Activated CD4-positive, alpha-beta T cell treated with anti-CD3 and anti-CD28 coated beads for 36 hours (primary cell): ENCODE data around the gene SLC35B2. TPM values are rescaled to one million over a fixed set of nuclear protein-coding genes. Genes with fewer than 3 reads are reported as not detected.
A peak's percentile ranks its signal among the peaks of the same experiment; 100 is the strongest.

Experiments used
- ATAC-seq: fragments of 200-7000 bp; cut with Tn5 transposase; one replicate; pipeline ENCODE4 v1.10.0; 2021; ENCODE audit warnings: mild to moderate bottlenecking, moderate library complexity
- CTCF ChIA-PET: fragments of 350-600 bp; sonication (Branson Sonifier 250); formaldehyde crosslinking; loops from one replicate; lab custom pipeline; 2021; ENCODE audit warnings: antibody characterized with exemption; lab: Charles Lee
- POLR2A ChIA-PET: fragments of 350-600 bp; sonication (Branson Sonifier 250); formaldehyde crosslinking; loops from one replicate; lab custom pipeline; 2021; ENCODE audit warnings: antibody characterized with exemption, inconsistent platforms; lab: Charles Lee
- DNase-seq: peaks from one replicate; pipeline ENCODE4 v3.0.0-alpha.2; 2020
- H3K27ac Mint-ChIP-seq: one replicate; pipeline ENCODE4 v1.8.0; 2021; ENCODE audit warnings: mixed read lengths
- H3K27me3 Mint-ChIP-seq: one replicate; pipeline ENCODE4 v1.8.0; 2021; ENCODE audit warnings: mixed read lengths
- H3K36me3 Mint-ChIP-seq: one replicate; pipeline ENCODE4 v1.8.0; 2021; ENCODE audit warnings: low read depth, mixed read lengths
- H3K4me1 Mint-ChIP-seq: one replicate; pipeline ENCODE4 v1.8.0; 2021; ENCODE audit warnings: mixed read lengths
- H3K4me3 Mint-ChIP-seq: one replicate; pipeline ENCODE4 v1.8.0; 2021; ENCODE audit warnings: mild to moderate bottlenecking, moderate library complexity, mixed read lengths
- H3K9me3 Mint-ChIP-seq: one replicate; pipeline ENCODE4 v1.8.0; 2021; ENCODE audit warnings: low read depth, mixed read lengths
- intact Hi-C, 2 experiments: fragments of 100-400 bp; cut with DNase I in 1 of 2; cut with micrococcal nuclease in 1 of 2; formaldehyde crosslinking; loops; one replicate each; pipeline versions ENCODE4 v1.14.2 to v1.15.1; 2022 to 2024; cut with DNase I, micrococcal nuclease
- total RNA-seq, 2 experiments: library from RNA; stranded (reverse); gene quantifications; one replicate each; pipeline ENCODE4 v1.2.3, GENCODE V29; 2021

The SLC35B2 gene
- total RNA-seq, 2 experiments from 2014 or later: 14.1 TPM

DNA sequence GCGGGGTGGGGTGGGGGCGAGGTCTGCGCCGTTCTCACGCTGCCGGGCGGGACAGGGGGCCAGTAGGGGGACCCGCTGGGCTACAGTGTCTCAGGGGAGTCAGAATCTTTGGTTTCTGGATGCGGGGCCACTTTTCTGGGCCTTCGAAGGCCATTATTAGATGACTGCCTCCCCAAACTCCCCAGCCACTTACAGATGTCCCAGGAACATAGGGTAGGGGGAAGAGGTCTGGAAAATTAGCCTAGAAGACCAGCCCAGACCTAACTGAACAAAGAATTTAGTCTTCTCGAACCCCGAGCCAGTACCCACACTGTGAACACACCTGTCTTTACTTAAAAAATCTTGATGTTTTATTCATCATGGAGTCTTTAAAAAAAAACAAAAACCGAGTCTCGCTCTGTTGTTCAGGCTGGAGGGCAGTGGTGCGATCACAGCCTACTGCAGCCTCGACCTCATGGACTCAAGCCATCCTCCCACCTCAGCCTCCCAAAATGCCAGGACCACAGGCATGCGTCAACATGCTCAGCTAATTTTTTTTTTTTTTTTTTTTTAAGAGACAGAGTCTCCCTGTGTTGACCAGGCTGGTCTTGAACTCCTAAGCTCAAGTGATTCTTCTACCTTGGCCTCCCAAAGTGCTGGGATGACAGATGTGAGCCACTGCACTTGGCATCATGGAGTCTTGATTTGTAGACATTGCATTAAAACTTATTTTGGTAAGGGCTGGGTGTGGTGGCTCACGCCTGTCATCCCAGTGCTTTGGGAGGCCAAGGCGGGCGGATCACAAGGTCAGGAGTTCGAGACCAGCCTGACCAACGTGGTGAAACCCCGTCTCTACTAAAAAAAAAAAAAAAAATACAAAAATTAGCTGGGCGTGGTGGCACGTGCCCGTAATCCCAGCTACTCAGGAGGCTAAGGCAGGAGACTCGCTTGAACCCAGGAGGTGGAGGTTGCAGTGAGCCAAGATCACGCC, 37.2 kb downstream of the SLC35B2 start:
- Mint-ChIP-seq H3K27me3 (peaks cover 3% of the 10 kb centered on the region), H3K9me3 (no peaks in the 10 kb centered on the region), H3K36me3 (peaks cover 2% of the 10 kb centered on the region), H3K27ac (no peak overlapping the region), H3K4me3 (no peak overlapping the region), H3K4me1 (peaks cover 42% of the 10 kb centered on the region)
- no peak for DNase-seq
- ChIA-PET POLR2A (no interaction called here), CTCF (interaction anchor here (0.6 to 1.4 kb wide), 4 partner anchors 93 to 1577 kb away, joined by 3 to 4 read pairs (median 3); partner anchors contain the start of gene AARS2)
- no peak for ATAC-seq
- intact Hi-C loops: loop anchor here in 1 of 2 experiments (2.0 kb wide), 1 partner anchor 27 kb away; the partner anchor contains the start of gene HSP90AB1

DNA sequence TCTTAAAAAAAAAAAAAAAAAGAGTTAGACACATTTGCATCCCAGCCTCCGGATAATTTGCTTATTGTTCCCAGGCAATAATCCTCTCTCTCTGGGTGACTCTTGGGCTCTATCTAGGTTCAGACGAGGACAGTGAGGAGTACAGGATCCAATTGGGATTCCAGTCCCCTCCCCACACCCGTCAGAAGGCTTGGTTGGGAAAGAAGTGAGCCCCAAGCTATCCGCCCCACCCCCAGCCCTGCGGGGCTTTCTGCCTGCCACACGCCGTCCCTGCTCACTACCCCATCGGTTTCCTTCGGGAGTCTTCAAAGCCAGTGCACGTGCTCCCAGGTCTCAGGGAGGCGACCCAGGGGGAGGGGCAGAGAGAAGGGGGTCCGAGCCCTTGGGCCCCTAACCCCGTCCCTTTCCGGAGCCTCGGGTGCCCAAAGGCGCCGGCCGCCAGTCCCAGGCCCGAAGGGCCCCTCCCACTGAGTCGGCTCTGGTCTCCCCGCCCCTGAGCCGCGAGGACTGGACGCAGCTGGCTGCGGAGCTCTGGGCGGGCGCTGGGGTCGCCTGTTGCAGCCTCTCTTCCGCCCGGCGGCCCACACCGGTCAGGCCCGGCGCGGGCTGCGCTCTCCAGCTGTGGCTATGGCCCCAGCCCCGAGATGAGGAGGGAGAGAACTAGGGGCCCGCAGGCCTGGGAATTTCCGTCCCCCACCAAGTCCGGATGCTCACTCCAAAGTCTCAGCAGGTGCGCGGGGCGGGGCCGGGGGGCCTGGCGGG, 38.1 kb downstream of the SLC35B2 start:
- peak; percentile 54 for DNase-seq
- H3K4me3 Mint-ChIP-seq: no peak overlapping the region
- peaks cover 3% of the 10 kb centered on the region for H3K27me3 Mint-ChIP-seq
- no peaks in the 10 kb centered on the region for H3K36me3 Mint-ChIP-seq
- ChIA-PET CTCF (interaction anchor here (1.4 kb wide), 1 partner anchor 93 kb away, joined by 4 read pairs; the partner anchor contains the start of gene AARS2), POLR2A (interaction anchor here (0.6 kb wide), 1 partner anchor 1247 kb away, joined by 3 read pairs; no protein-coding TSS in a partner anchor)
- intact Hi-C loops: no loop called here
- ATAC-seq: no peak
- H3K4me1 Mint-ChIP-seq: peaks cover 33% of the 10 kb centered on the region
- H3K27ac Mint-ChIP-seq: no peak overlapping the region
- H3K9me3 Mint-ChIP-seq: no peaks in the 10 kb centered on the region

DNA sequence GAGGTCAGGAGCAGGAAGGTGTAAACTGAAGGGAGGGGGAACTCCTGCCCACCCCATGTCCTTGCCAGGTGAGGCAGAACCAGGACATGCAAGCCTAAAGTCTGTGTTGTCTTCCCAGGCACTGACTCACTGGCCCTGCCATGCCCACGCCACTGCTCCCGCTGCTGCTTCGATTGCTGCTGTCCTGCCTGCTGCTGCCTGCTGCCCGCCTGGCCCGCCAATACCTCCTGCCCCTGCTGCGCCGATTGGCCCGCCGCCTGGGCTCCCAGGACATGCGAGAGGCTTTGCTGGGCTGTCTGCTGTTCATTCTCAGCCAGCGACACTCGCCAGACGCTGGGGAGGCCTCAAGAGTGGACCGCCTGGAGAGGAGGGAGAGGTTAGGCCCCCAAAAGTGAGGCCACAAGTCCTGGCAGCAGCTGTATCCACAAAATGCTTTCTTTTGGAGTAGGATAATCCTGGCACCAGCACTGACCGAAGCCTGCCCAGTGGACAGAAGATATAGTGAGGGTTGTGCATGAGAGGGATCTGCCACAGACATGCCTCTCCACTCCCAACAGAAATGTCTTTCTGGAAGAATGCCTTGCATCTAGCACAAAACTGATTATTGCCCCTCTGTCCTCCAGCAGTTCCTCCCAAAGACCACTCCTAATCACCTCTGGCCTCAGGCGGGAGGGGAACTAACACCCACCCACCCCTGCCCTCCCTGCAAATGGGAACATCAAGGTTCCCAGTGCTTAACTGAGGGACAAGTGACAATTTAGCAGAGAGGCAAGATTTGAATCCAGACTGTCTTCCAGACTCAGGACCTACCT, 39.8 kb downstream of the SLC35B2 start:
- Mint-ChIP-seq H3K9me3 (no peaks in the 10 kb centered on the region), H3K27ac (no peak overlapping the region), H3K36me3 (no peaks in the 10 kb centered on the region), H3K27me3 (peaks cover 3% of the 10 kb centered on the region), H3K4me3 (no peak overlapping the region), H3K4me1 (peaks cover 27% of the 10 kb centered on the region)
- DNase-seq (no peak), ATAC-seq (no peak)
- POLR2A ChIA-PET: no interaction called here
- intact Hi-C loops: no loop called here
- CTCF ChIA-PET: no interaction called here

DNA sequence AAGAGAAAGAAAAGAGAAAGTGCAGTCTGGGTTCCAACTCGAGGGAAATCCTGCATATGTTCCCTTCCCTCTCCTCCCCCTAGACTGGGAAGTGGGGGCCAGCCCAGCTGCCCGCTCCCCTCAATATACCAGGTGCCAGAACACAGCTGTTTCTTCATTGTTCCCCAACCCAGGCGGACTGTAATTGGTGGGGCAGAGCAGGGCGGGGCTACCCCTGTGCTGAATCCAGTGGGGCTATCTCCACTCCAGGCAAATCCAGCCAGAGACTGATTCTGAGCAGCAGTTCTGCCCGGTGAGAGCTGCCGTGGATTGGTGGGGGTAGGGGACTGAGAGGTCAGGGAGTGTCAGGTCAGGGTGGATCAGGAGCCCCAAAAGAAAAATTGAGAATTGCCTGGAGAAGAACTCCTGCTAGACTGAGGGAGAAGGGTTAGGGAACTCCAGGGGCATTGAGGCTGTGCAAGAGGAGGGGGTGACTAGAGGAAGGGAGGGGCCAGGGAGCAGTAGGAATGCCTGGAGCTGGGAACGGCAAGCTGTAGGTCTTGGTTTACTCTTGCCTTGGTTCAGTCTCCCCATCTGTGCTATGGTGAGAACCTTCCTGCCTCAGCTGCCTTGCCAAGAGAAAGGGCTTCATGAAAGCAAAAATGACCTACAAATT, 40.5 kb downstream of the SLC35B2 start, which contains the start of gene MYMX:
Gene MYMX (plus strand): TSS at position 250 of the 655 bp plus-strand sequence. CDS start 546 bp downstream, outside the sequence.
- no peaks in the 10 kb centered on the region for H3K36me3 Mint-ChIP-seq
- CTCF ChIA-PET: no interaction called here
- DNase-seq: no peak
- intact Hi-C loops: no loop called here
- no peak within 1 kb of the TSS for H3K4me3 Mint-ChIP-seq
- peaks cover 3% of the 10 kb centered on the region for H3K27me3 Mint-ChIP-seq
- H3K27ac Mint-ChIP-seq: no peak within 1 kb of the TSS
- no peak for ATAC-seq
- no peaks in the 10 kb centered on the region for H3K9me3 Mint-ChIP-seq
- peaks cover 20% of the 10 kb centered on the region for H3K4me1 Mint-ChIP-seq
- POLR2A ChIA-PET: no interaction called here

DNA sequence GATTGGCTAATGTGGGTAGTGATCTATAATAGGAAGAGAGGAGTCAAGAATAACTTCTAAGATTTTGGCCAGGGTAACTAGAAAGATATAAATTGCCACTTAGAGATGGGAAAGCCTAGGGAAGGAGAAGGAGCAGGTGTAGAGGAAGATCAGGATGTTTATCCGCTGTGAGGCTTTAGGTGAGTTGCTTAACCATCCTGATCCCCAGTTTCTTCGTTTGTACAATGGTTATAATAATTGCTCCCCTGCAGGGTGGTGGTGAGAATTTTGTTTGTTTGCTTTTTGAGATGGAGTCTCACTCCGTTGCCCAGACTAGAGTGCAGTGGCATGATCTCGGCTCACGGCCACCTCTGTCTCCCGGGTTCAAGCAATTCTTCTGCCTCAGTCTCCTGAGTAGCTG, 43.0 kb downstream of the SLC35B2 start:
- intact Hi-C loops: no loop called here
- Mint-ChIP-seq H3K4me3 (no peak overlapping the region), H3K27ac (no peak overlapping the region), H3K9me3 (no peaks in the 10 kb centered on the region), H3K4me1 (peaks cover 7% of the 10 kb centered on the region), H3K27me3 (peaks cover 3% of the 10 kb centered on the region), H3K36me3 (no peaks in the 10 kb centered on the region)
- no peak for DNase-seq
- ChIA-PET CTCF (interaction anchor here (0.7 to 1.4 kb wide), 3 partner anchors 11 to 42 kb away, joined by 3 to 4 read pairs (median 4); no protein-coding TSS in a partner anchor), POLR2A (no interaction called here)
- no peak for ATAC-seq

DNA sequence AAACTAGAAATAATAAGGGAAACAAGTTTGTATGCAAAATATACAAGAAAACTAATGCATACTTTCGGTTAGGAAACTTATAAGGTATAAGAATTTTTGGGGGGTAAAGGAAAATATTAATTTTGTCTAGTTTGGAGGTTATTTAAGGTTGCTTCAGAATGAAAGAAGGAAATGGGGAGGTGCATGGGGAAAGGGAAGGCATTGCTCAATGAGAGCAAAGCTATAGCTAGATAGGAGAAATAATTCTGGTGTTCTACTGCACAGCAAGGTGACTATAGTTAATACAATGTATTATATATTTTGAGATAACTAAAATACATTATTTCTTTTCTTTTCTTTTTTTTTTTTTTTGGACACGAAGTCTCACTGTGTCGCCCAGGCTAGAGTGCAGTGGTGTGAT, 46.0 kb downstream of the SLC35B2 start:
- H3K36me3 Mint-ChIP-seq: no peaks in the 10 kb centered on the region
- no peaks in the 10 kb centered on the region for H3K9me3 Mint-ChIP-seq
- H3K27ac Mint-ChIP-seq: no peak overlapping the region
- intact Hi-C loops: no loop called here
- no peaks in the 10 kb centered on the region for H3K27me3 Mint-ChIP-seq
- ChIA-PET CTCF (no interaction called here), POLR2A (interaction anchor here (0.6 kb wide), 1 partner anchor 277 kb away, joined by 4 read pairs; no protein-coding TSS in a partner anchor)
- H3K4me1 Mint-ChIP-seq: no peaks in the 10 kb centered on the region
- no peak for DNase-seq
- no peak overlapping the region for H3K4me3 Mint-ChIP-seq
- ATAC-seq: no peak

DNA sequence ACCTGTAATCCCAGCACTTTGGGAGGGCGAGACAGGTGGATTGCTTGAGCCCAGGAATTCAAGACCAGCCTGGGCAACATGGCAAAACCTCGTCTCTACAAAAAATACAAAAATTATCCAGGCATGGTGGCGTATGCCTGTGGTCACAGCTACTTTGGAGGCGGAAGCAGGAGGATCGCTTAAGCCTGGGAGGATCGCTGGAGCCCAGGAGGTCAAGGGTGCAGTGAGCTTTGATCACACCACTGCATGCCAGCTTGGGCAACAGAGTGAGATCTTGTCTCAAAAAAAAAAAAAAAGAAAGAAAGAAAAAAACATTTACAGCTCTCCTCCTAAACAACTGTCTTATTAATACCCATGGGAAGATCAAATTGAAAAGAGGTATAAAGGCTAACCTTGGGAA, 49.4 kb downstream of the SLC35B2 start:
- H3K4me1 Mint-ChIP-seq: no peaks in the 10 kb centered on the region
- no peaks in the 10 kb centered on the region for H3K36me3 Mint-ChIP-seq
- DNase-seq (no peak), ATAC-seq (no peak)
- ChIA-PET CTCF (interaction anchor here (0.6 to 1.1 kb wide), 3 partner anchors 30 to 116 kb away, joined by 3 to 5 read pairs (median 3); no protein-coding TSS in a partner anchor), POLR2A (interaction anchor here (0.7 kb wide), 1 partner anchor 46 kb away, joined by 4 read pairs; no protein-coding TSS in a partner anchor)
- no peak overlapping the region for H3K4me3 Mint-ChIP-seq
- H3K27me3 Mint-ChIP-seq: no peaks in the 10 kb centered on the region
- intact Hi-C loops: no loop called here
- no peaks in the 10 kb centered on the region for H3K9me3 Mint-ChIP-seq
- H3K27ac Mint-ChIP-seq: no peak overlapping the region

Other genes with a start within 250 kb of the SLC35B2 start
- 10 to 100 TPM; 29.5 to 43.3 TPM for gene MRPL14, start 130.1 kb downstream of the SLC35B2 start, total RNA-seq
- 10 to 100 TPM; 10.9 to 15.2 TPM for gene TMEM63B, start 130.0 kb downstream of the SLC35B2 start, total RNA-seq
- 1 to 10 TPM; 1.2 to 1.3 TPM for gene CAPN11, start 98.7 kb downstream of the SLC35B2 start, total RNA-seq
- gene MYMX, start 40.6 kb downstream of the SLC35B2 start, total RNA-seq: not detected
- gene SLC29A1, start 33.9 kb downstream of the SLC35B2 start, total RNA-seq: 10 to 100 TPM; 59.8 to 98.3 TPM
- 1,000 to 10,000 TPM; 2,120 to 2,263 TPM for gene HSP90AB1, start 10.4 kb downstream of the SLC35B2 start, total RNA-seq
- gene NFKBIE, start 8.0 kb upstream of the SLC35B2 start, total RNA-seq: 10 to 100 TPM; 17.2 to 19.9 TPM
- under 1 TPM in 1 of 2 experiments, not detected in 1; 0.09 TPM for gene TMEM151B, start 12.9 kb upstream of the SLC35B2 start, total RNA-seq
- gene AARS2, start 55.8 kb upstream of the SLC35B2 start, total RNA-seq: 10 to 100 TPM; 15.2 to 17.5 TPM
- not detected for gene SPATS1, start 85.1 kb upstream of the SLC35B2 start, total RNA-seq
- gene CDC5L, start 130.2 kb upstream of the SLC35B2 start, total RNA-seq: 10 to 100 TPM; 25.1 to 28.9 TPM